Karpas-422 (cell line): ENCODE measurements around the gene PTPRD. TPM values are rescaled to one million over a fixed set of nuclear protein-coding genes. Genes with fewer than 3 reads are reported as not detected.

Experiments
- DNase-seq: peaks from one replicate; pipeline ENCODE4 v3.0.0-alpha.2; 2015
- H2AFZ ChIP-seq: fragments of 200-600 bp; sonication (generic); 2 replicates; pipeline ENCODE4 v1.6.1; 2014; ENCODE audit warnings: antibody characterized with exemption, low read length, mixed read lengths
- H3K27ac ChIP-seq: fragments of 200-600 bp; sonication (generic); 2 replicates; pipeline ENCODE4 v1.5.1; 2014; ENCODE audit warnings: mild to moderate bottlenecking, low read length, moderate library complexity
- H3K27me3 ChIP-seq: fragments of 200-600 bp; sonication (generic); 2 replicates; pipeline ENCODE4 v1.6.1; 2014; ENCODE audit warnings: low read length, mixed read lengths
- H3K36me3 ChIP-seq: fragments of 200-600 bp; sonication (generic); 2 replicates; pipeline ENCODE4 v1.6.1; 2014; ENCODE audit warnings: low read length, mixed read lengths; ENCODE audit not compliant: insufficient read depth
- H3K4me1 ChIP-seq: fragments of 200-600 bp; sonication (generic); 2 replicates; pipeline ENCODE4 v1.6.1; 2014; ENCODE audit warnings: mild to moderate bottlenecking, low read length, mixed read lengths
- H3K4me2 ChIP-seq: fragments of 200-600 bp; sonication (generic); 2 replicates; pipeline ENCODE4 v1.6.1; 2014; ENCODE audit warnings: low read length, low read depth, mild to moderate bottlenecking; ENCODE audit not compliant: poor library complexity, severe bottlenecking
- H3K4me3 ChIP-seq: fragments of 200-600 bp; sonication (generic); 2 replicates; pipeline ENCODE4 v1.5.1; 2014; ENCODE audit warnings: mild to moderate bottlenecking, antibody characterized with exemption, low read length, mixed read lengths
- H3K79me2 ChIP-seq: fragments of 200-600 bp; sonication (generic); 2 replicates; pipeline ENCODE4 v1.6.1; 2014; ENCODE audit warnings: mild to moderate bottlenecking, low read length, mixed read lengths
- H3K9ac ChIP-seq: fragments of 200-600 bp; sonication (generic); 2 replicates; pipeline ENCODE4 v1.6.0; 2014; ENCODE audit warnings: low read length
- H3K9me2 ChIP-seq: fragments of 200-600 bp; sonication (generic), shearing (Covaris generic); replicated peaks from 2 replicates; pipeline ENCODE4 v1.6.0; 2014; ENCODE audit warnings: mild to moderate bottlenecking, low read length, moderate library complexity; ENCODE audit not compliant: insufficient read depth
- H3K9me3 ChIP-seq: fragments of 300-700, 200-600 bp; sonication (generic); 2 replicates; pipeline ENCODE4 v1.6.1; 2014; ENCODE audit warnings: low read length, mixed read lengths
- H4K20me1 ChIP-seq: fragments of 200-600 bp; sonication (generic); 2 replicates; pipeline ENCODE4 v1.6.1; 2014; ENCODE audit warnings: mild to moderate bottlenecking, antibody characterized with exemption, low read length, low read depth; ENCODE audit not compliant: insufficient read depth
- total RNA-seq: library from RNA; depleted of rRNA; stranded (reverse); fragments of >200 nt; shearing (Covaris generic); gene quantifications from 2 replicates; pipeline ENCODE4 v1.2.3, GENCODE V29; 2014; ENCODE audit warnings: low replicate concordance

PTPRD gene
- total RNA-seq, 1 experiment from 2014 or later: 0.63 TPM

DNA sequence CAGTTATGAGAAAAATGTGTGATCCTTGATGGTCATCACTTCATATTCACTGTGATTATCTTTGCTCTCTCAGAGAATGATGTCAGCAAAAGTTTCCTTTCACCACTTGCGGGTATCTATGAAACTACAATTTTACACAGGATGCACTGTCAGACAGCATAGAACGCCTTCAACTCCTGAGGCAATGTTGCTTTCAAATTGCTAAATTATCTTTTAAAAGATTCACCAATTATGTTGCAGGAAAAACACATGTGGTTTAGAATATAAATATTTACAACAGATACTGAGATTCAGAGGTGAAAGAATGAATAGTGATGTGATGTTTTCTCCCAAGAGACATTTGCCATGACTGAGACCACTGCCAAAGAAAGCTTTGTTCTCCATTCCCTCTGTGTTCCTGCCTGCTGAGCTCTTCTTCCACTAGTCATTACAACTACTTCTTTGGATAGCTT lies 1933.4 kb downstream of the PTPRD start:
- no peak overlapping the region for H2AFZ ChIP-seq
- no peak overlapping the region for H3K4me2 ChIP-seq
- H3K9ac ChIP-seq: no peak overlapping the region
- no peak for DNase-seq
- H3K79me2 ChIP-seq: no peaks in the 10 kb centered on the region
- no peaks in the 10 kb centered on the region for H3K27me3 ChIP-seq
- no peaks in the 10 kb centered on the region for H4K20me1 ChIP-seq
- H3K9me3 ChIP-seq: peaks cover 20% of the 10 kb centered on the region
- no peak overlapping the region for H3K27ac ChIP-seq
- H3K4me3 ChIP-seq: no peak overlapping the region
- no peaks in the 10 kb centered on the region for H3K36me3 ChIP-seq
- H3K4me1 ChIP-seq: no peaks in the 10 kb centered on the region
- no peaks in the 10 kb centered on the region for H3K9me2 ChIP-seq

DNA sequence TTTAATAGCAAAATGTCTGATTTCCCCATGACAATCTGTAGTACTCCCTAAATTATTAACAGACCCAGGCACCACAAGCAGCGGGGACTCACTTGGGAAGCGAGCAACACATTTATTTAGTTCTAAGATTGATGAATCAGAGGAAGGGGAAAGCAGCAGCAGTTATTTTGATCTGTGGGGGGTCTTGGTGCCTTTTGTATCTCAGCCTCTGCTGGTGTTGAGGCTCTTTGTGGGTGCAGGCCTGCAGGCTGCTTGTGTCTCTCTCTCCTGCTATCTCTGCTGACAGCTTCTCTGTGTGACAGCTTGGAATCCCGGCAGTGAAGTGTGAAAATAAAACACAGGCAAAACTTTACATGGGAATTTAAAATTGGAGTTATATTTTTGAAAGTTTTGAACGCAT lies 1935.1 kb downstream of the PTPRD start:
- no peak overlapping the region for H3K4me2 ChIP-seq
- H3K4me1 ChIP-seq: no peaks in the 10 kb centered on the region
- no peaks in the 10 kb centered on the region for H3K79me2 ChIP-seq
- no peaks in the 10 kb centered on the region for H3K27me3 ChIP-seq
- no peak overlapping the region for H3K4me3 ChIP-seq
- H2AFZ ChIP-seq: no peak overlapping the region
- no peaks in the 10 kb centered on the region for H3K36me3 ChIP-seq
- no peak for DNase-seq
- H3K9me3 ChIP-seq: peaks cover 23% of the 10 kb centered on the region
- H3K9ac ChIP-seq: no peak overlapping the region
- no peak overlapping the region for H3K27ac ChIP-seq
- H3K9me2 ChIP-seq: no peaks in the 10 kb centered on the region
- H4K20me1 ChIP-seq: no peaks in the 10 kb centered on the region

DNA sequence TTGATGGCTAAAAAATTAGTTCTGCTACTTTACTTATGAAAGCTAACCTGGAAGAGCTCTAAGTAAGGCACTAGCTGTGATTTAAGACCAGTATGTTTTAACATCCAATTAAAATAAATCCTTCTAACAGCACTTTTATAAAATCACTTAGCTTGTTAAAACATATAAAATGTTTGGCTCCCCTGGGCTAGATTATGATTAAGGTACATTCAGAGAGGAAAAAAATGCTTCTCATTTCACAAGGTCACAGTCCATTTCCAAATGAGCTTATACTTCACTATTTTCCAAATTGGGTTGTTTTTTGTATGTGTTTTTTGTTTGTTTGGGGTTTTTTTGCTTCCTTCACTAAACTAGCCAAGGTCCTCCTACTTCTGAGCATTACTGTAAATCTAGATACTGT lies 1938.3 kb downstream of the PTPRD start:
- no peak overlapping the region for H3K9ac ChIP-seq
- H4K20me1 ChIP-seq: no peaks in the 10 kb centered on the region
- no peaks in the 10 kb centered on the region for H3K36me3 ChIP-seq
- no peaks in the 10 kb centered on the region for H3K79me2 ChIP-seq
- H2AFZ ChIP-seq: no peak overlapping the region
- H3K9me2 ChIP-seq: no peaks in the 10 kb centered on the region
- no peak overlapping the region for H3K4me3 ChIP-seq
- no peaks in the 10 kb centered on the region for H3K27me3 ChIP-seq
- peaks cover 20% of the 10 kb centered on the region for H3K9me3 ChIP-seq
- H3K27ac ChIP-seq: no peak overlapping the region
- DNase-seq: no peak
- no peak overlapping the region for H3K4me2 ChIP-seq
- H3K4me1 ChIP-seq: no peaks in the 10 kb centered on the region

DNA sequence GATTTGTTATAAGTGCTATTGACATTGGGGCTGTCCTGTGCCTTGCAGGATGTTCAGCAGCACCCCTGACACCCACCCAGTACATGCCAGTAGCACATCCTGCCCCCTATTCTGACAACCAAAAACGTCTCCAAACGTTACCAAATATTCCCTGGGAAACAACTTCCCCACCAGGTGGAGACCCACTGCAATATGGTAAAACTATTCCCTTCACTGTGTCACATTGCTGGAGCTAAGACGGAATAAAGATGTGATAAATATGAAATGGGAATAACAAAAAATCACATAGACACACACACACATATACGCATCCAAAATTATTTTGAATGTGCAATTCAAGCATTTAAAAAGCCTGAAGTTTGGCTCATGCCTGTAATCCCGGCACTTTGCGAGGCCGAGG lies 1939.0 kb downstream of the PTPRD start:
- Histone ChIP-seq H2AFZ (no peak overlapping the region), H3K9ac (no peak overlapping the region), H3K4me2 (no peak overlapping the region), H3K4me1 (no peaks in the 10 kb centered on the region), H3K9me2 (no peaks in the 10 kb centered on the region), H3K4me3 (no peak overlapping the region), H4K20me1 (no peaks in the 10 kb centered on the region), H3K27me3 (no peaks in the 10 kb centered on the region), H3K36me3 (no peaks in the 10 kb centered on the region), H3K27ac (no peak overlapping the region), H3K79me2 (no peaks in the 10 kb centered on the region), H3K9me3 (peaks cover 20% of the 10 kb centered on the region)
- DNase-seq: no peak

DNA sequence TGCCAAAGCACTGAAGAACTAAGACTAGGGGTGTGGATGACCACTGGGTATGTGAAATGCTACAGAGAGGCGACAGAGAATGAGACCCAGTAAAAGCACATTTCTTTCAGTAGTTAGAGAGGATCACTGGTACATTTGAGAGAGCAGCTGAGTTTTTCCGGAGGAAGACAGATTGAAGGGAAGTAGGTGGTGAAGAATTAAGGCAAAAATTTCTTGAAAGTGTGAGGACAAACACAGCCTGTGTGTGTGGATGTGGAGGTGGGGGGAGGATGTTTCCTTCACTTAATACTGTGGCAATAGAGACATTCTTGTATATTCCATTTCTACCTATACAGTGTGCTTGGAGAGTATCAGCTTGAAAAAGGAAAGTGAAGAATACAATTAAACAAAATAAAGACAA lies 1942.1 kb downstream of the PTPRD start:
- H3K27me3 ChIP-seq: no peaks in the 10 kb centered on the region
- no peak overlapping the region for H2AFZ ChIP-seq
- H3K4me3 ChIP-seq: no peak overlapping the region
- no peak overlapping the region for H3K4me2 ChIP-seq
- H4K20me1 ChIP-seq: no peaks in the 10 kb centered on the region
- DNase-seq: no peak
- no peak overlapping the region for H3K9ac ChIP-seq
- H3K9me3 ChIP-seq: peaks cover 16% of the 10 kb centered on the region
- H3K36me3 ChIP-seq: no peaks in the 10 kb centered on the region
- no peaks in the 10 kb centered on the region for H3K79me2 ChIP-seq
- no peaks in the 10 kb centered on the region for H3K9me2 ChIP-seq
- no peak overlapping the region for H3K27ac ChIP-seq
- no peaks in the 10 kb centered on the region for H3K4me1 ChIP-seq

DNA sequence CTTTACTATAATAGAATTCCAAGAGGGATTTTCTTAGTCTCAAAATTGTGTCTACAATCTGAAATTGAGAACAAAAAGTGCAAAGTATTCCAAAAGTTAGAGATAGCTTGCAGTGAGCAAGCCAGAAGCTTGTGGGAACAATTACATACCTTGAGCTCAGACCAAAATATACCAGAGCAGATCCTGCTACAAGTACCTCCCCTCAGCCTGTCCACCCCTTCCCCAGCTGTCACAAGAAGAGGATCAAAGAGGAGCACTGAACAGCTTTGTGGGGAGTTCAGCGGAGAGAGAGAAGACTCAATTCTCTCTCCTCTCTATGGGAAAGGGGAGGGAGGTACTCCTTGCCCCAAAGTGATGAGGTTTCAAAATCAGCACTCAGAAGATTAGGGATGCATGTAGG lies 1944.1 kb downstream of the PTPRD start:
- no peak overlapping the region for H3K27ac ChIP-seq
- H3K4me3 ChIP-seq: no peak overlapping the region
- H4K20me1 ChIP-seq: no peaks in the 10 kb centered on the region
- no peaks in the 10 kb centered on the region for H3K79me2 ChIP-seq
- no peaks in the 10 kb centered on the region for H3K9me2 ChIP-seq
- H3K4me2 ChIP-seq: no peak overlapping the region
- no peaks in the 10 kb centered on the region for H3K36me3 ChIP-seq
- H3K4me1 ChIP-seq: no peaks in the 10 kb centered on the region
- H3K9me3 ChIP-seq: peaks cover 16% of the 10 kb centered on the region
- no peak overlapping the region for H3K9ac ChIP-seq
- DNase-seq: no peak
- H2AFZ ChIP-seq: no peak overlapping the region
- H3K27me3 ChIP-seq: no peaks in the 10 kb centered on the region

DNA sequence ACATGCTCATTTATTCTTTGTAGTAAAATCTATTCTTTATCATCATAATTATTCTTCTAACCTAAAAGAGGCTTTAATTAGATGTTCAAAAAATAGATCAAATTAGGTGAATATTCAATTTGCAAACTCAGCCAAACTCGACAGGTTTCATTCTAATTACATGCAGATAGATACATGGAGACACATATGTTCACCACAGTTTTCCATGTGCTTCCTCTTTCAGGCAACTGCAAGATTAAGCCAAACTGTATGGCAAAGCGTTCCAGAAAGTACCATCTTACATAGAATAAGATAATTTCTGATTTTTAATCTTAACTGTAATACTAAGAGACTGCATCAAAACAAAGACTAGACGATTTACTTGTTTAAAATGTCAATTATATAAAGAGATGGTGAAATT lies 1944.6 kb downstream of the PTPRD start:
- Histone ChIP-seq H3K36me3 (no peaks in the 10 kb centered on the region), H3K4me2 (no peak overlapping the region), H3K4me3 (no peak overlapping the region), H3K9ac (no peak overlapping the region), H3K9me2 (no peaks in the 10 kb centered on the region), H3K4me1 (no peaks in the 10 kb centered on the region), H3K79me2 (no peaks in the 10 kb centered on the region), H3K27ac (no peak overlapping the region), H3K9me3 (peaks cover 16% of the 10 kb centered on the region), H3K27me3 (no peaks in the 10 kb centered on the region), H2AFZ (no peak overlapping the region), H4K20me1 (no peaks in the 10 kb centered on the region)
- no peak for DNase-seq

DNA sequence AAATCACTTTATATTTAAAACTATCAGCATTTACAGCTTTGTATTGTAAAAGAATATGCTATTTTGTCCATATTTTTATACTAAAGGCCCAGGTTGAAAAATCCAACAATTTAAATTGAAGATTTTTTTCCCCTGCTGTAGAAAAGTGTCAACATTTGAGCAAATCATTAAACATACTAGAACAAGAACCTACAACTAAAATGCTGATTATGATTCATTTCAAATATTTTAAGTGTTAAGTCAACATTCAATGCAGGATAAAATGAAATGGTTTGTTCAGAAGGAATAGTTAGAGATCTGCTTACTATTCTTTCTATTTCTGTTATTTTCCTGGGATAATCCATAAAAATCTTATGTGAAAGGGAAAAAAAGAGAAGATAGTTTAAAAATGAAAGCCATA lies 1946.7 kb downstream of the PTPRD start:
- H4K20me1 ChIP-seq: no peaks in the 10 kb centered on the region
- H3K27ac ChIP-seq: no peak overlapping the region
- no peak overlapping the region for H3K4me2 ChIP-seq
- no peak for DNase-seq
- no peaks in the 10 kb centered on the region for H3K36me3 ChIP-seq
- H2AFZ ChIP-seq: no peak overlapping the region
- H3K4me1 ChIP-seq: peaks cover 3% of the 10 kb centered on the region; the same call in 1 of the 2 replicates
- peaks cover 12% of the 10 kb centered on the region for H3K9me3 ChIP-seq
- no peak overlapping the region for H3K9ac ChIP-seq
- H3K9me2 ChIP-seq: no peaks in the 10 kb centered on the region
- no peaks in the 10 kb centered on the region for H3K27me3 ChIP-seq
- H3K4me3 ChIP-seq: no peak overlapping the region
- H3K79me2 ChIP-seq: no peaks in the 10 kb centered on the region

DNA sequence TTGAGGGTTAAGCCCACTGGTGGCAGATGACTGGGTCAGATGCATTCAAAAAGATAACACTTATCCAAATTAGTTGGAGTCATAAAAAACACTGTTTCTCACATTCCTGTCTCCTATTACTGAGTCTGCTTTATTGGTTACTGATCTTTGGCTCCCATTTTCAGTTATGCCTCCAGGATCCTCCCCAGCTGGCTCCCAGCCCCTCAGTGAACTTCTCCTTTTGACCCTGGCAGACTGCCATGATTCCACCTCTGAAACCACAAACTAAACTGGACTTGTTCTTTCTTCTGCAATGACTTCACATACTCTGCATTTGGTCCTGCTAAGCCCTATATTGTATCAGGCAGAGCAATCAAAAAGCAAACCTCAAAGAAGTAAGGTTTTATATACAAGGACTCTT lies 1952.4 kb downstream of the PTPRD start:
- Histone ChIP-seq H2AFZ (no peak overlapping the region), H3K4me3 (0 out of 2 replicates have a peak overlapping the region, but pooled peaks have one; percentile 19), H3K27me3 (no peaks in the 10 kb centered on the region), H3K79me2 (no peaks in the 10 kb centered on the region), H4K20me1 (no peaks in the 10 kb centered on the region), H3K9ac (no peak overlapping the region), H3K9me3 (peaks cover 27% of the 10 kb centered on the region), H3K36me3 (no peaks in the 10 kb centered on the region), H3K27ac (peak overlapping the region; percentile 80), H3K4me1 (peaks cover 10% of the 10 kb centered on the region), H3K4me2 (peak overlapping the region; percentile 35), H3K9me2 (no peaks in the 10 kb centered on the region)
- peak; percentile 59 for DNase-seq
